HG03354 (cell line): ENCODE data around the gene MPV17L2.

ENCODE experiments used
- ATAC-seq: cut with Tn5 transposase; IDR thresholded peaks from one replicate; pipeline ENCODE4 v1.9.1; 2021; ENCODE audit warnings: mild to moderate bottlenecking; ENCODE audit not compliant: unreplicated experiment, poor library complexity, severe bottlenecking

MPV17L2 gene

GRCh38 chr19:18183529-18183928 lies 9.5 kb upstream of the MPV17L2 start:
- no peak for ATAC-seq

- no peak for ATAC-seq
These were observed 7.5 kb upstream of the MPV17L2 start for GRCh38 chr19:18185538-18185937.

- no peak for ATAC-seq
These were observed 2.7 kb upstream of the MPV17L2 start for GRCh38 chr19:18190278-18190677.

GRCh38 chr19:18191640-18192062 lies 1.4 kb upstream of the MPV17L2 start:
- ATAC-seq = no peak

- ATAC-seq = no peak
These were observed 566 bp downstream of the MPV17L2 start for GRCh38 chr19:18193388-18194180.

- ATAC-seq = no peak
These were observed 1.1 kb downstream of the MPV17L2 start for GRCh38 chr19:18194181-18194530.

- ATAC-seq = no peak
These were observed 1.7 kb downstream of the MPV17L2 start for GRCh38 chr19:18194554-18195238.

GRCh38 chr19:18196511-18196845 lies 3.5 kb downstream of the MPV17L2 start:
- no peak for ATAC-seq

GRCh38 chr19:18197306-18197705 lies 4.3 kb downstream of the MPV17L2 start:
- no peak for ATAC-seq

- ATAC-seq = no peak
These were observed 4.9 kb downstream of the MPV17L2 start for GRCh38 chr19:18197941-18198340.

- ATAC-seq = no peak
These were observed 5.4 kb downstream of the MPV17L2 start for GRCh38 chr19:18198374-18198773.

GRCh38 chr19:18202397-18202777 lies 9.4 kb downstream of the MPV17L2 start:
- ATAC-seq = no peak

GRCh38 chr19:18202778-18203407 lies 9.9 kb downstream of the MPV17L2 start:
- ATAC-seq = no peak

GRCh38 chr19:18203408-18203862 lies 10.4 kb downstream of the MPV17L2 start:
- ATAC-seq = peak; percentile 14

- peak; percentile 88 for ATAC-seq
These were observed 10.9 kb downstream of the MPV17L2 start, which contains the start of gene RAB3A for GRCh38 chr19:18203863-18204393. RAB3A (minus strand) TSS chr19:18204042; CDS start chr19:18202740, 1,302 bp downstream.

GRCh38 chr19:18204394-18205199 lies 11.6 kb downstream of the MPV17L2 start:
- ATAC-seq = peak; percentile 14

GRCh38 chr19:18205200-18205892 lies 12.3 kb downstream of the MPV17L2 start:
- no peak for ATAC-seq

- ATAC-seq = no peak
These were observed 13.0 kb downstream of the MPV17L2 start for GRCh38 chr19:18206018-18206417.
